ENCODE results near the gene ANKS6. TPM values are rescaled to one million over a fixed set of nuclear protein-coding genes. Genes with fewer than 3 reads are reported as not detected.
A peak's percentile ranks its signal among the peaks of the same experiment; 100 is the strongest.

The ANKS6 gene
- total and polyA plus RNA-seq, 9 donors: 10.2 to 17.1 (median 14.2) TPM

GRCh38 chr9:98807070-98807813 lies 10.9 kb upstream of the ANKS6 start, which contains the start of gene GALNT12:
Gene GALNT12 (plus strand): TSS chr9:98807670. CDS start chr9:98807699, 29 bp downstream.
- peak; percentile 42 for DNase-seq
- Histone ChIP-seq H3K4me3 (ENCODE audit: low read length) (peak within 1 kb of the TSS; percentile 54), H3K27ac (ENCODE audit: low read length) (no peak within 1 kb of the TSS), H3K36me3 (ENCODE audit: control insufficient read depth, insufficient read depth, low read length) (no peaks in the 10 kb centered on the region), H3K27me3 (ENCODE audit: control insufficient read depth, insufficient read depth, low read length) (peaks cover 28% of the 10 kb centered on the region), H3K9me3 (replicated peaks; ENCODE audit: control insufficient read depth, low read depth, low read length) (no peaks in the 10 kb centered on the region), H3K4me1 (ENCODE audit: control insufficient read depth, insufficient read depth, low read length) (peaks cover 9% of the 10 kb centered on the region)
- 4% methylated on average over 46 of the region's 51 CpGs for WGBS (ENCODE audit: insufficient coverage)

DNA sequence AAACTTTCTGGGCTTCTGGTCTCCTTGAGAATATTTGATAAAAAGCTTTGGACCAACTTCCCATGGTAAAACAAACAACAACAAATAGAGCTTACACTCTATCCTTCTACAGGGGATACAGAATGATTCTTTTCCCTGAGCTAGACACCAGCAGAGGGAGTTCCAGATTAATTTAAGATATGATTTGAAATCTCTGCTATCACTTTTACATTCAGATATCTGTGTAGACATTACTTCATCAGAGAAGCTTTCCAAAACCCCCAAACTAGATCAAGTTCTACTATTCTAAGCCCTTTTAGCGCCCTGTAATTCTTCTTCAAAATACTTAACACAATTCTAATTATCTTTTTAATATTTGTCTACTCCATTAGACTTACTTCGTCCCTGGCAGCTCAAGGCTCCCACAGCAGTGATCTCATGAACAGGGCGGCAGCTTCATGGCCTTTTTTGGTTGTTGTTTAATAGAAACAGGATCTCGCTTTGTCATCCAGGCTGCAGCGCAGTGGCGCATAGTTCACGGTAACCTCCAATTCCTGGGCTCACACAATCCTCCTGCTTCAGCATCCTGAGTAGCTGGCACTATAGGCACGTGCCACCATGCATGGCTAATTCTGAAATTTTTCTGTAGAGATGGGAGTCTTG lies 10.2 kb upstream of the ANKS6 start:
- DNase-seq: no peak
- Histone ChIP-seq H3K9me3 (replicated peaks; ENCODE audit: control insufficient read depth, low read depth, low read length) (no peaks in the 10 kb centered on the region), H3K27ac (ENCODE audit: low read length) (no peak overlapping the region), H3K36me3 (ENCODE audit: control insufficient read depth, insufficient read depth, low read length) (no peaks in the 10 kb centered on the region), H3K4me3 (ENCODE audit: low read length) (no peak overlapping the region), H3K27me3 (ENCODE audit: control insufficient read depth, insufficient read depth, low read length) (peaks cover 31% of the 10 kb centered on the region), H3K4me1 (ENCODE audit: control insufficient read depth, insufficient read depth, low read length) (peaks cover 9% of the 10 kb centered on the region)
- WGBS (ENCODE audit: insufficient coverage): 80% methylated on average over 1 of the region's 8 CpGs

DNA sequence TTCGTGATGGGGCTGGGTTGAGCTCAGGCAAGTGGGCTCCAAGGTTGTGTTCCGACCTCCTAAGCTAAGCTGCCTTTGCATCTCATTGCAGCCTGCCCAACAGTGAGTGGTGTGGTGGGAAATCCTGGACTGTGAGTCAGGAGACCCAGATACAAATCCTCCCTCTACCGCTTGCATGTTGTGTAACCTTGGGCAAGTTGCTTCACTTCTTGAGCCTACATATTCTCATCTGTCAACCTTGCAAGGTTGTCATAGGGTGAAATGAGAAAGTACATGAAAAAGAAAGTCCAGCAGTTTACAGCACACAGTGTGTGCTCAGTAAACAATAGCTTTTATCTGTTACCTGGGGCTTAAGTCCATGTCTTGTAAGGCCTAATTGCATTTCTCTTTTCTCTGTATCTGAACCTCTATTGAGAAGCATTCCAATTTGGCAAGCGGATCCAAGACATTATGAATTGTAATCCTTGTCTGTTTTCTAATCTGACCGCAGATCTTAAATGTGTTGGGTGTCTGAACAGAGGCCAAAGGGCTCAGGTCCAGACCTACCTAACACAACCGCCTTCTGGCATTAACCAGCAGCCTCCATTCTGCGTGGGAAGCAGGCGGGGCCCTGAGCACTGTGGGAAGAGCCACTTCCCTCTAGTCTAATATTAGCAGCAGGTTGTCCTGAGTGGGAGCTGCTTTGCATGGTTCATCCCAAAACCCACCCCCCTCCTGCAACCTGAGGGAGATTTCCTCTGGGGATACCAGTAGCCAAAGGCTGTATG lies 9.3 kb upstream of the ANKS6 start:
- WGBS (ENCODE audit: insufficient coverage): 40% methylated on average over 1 of the region's 8 CpGs
- H3K4me3 ChIP-seq (ENCODE audit: low read length): no peak overlapping the region
- DNase-seq: no peak
- peaks cover 31% of the 10 kb centered on the region for H3K27me3 ChIP-seq (ENCODE audit: control insufficient read depth, insufficient read depth, low read length)
- no peak overlapping the region for H3K27ac ChIP-seq (ENCODE audit: low read length)
- peaks cover 9% of the 10 kb centered on the region for H3K4me1 ChIP-seq (ENCODE audit: control insufficient read depth, insufficient read depth, low read length)
- no peaks in the 10 kb centered on the region for H3K36me3 ChIP-seq (ENCODE audit: control insufficient read depth, insufficient read depth, low read length)
- H3K9me3 ChIP-seq (replicated peaks; ENCODE audit: control insufficient read depth, low read depth, low read length): no peaks in the 10 kb centered on the region

DNA sequence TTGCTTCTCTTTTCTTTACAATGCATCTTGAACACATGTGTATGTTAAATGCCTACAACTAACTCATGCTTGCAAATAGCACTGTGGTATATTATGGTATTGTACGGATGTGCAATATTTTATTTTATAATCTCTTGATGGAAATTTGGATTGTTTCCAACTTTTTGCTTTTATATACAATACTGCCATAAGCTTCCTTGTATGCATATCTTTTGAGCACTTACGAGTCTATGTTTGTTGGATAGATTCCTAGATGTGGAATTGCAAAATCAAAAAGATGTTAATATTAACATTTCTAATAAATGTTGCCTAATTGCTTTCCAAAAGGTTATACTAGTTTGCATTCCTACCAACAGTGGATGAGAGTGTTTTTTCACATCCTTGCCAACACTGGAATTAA lies 7.7 kb upstream of the ANKS6 start:
- Histone ChIP-seq H3K27ac (ENCODE audit: low read length) (no peak overlapping the region), H3K9me3 (replicated peaks; ENCODE audit: control insufficient read depth, low read depth, low read length) (no peaks in the 10 kb centered on the region), H3K27me3 (ENCODE audit: control insufficient read depth, insufficient read depth, low read length) (peaks cover 28% of the 10 kb centered on the region), H3K36me3 (ENCODE audit: control insufficient read depth, insufficient read depth, low read length) (no peaks in the 10 kb centered on the region), H3K4me3 (ENCODE audit: low read length) (no peak overlapping the region), H3K4me1 (ENCODE audit: control insufficient read depth, insufficient read depth, low read length) (peaks cover 9% of the 10 kb centered on the region)
- no CpG with 5 or more reads among the region's 2 CpGs for WGBS (ENCODE audit: insufficient coverage)
- DNase-seq: no peak

GRCh38 chr9:98801969-98802371 lies 5.6 kb upstream of the ANKS6 start:
- Histone ChIP-seq H3K4me3 (ENCODE audit: low read length) (no peak overlapping the region), H3K9me3 (replicated peaks; ENCODE audit: control insufficient read depth, low read depth, low read length) (no peaks in the 10 kb centered on the region), H3K4me1 (ENCODE audit: control insufficient read depth, insufficient read depth, low read length) (no peaks in the 10 kb centered on the region), H3K27me3 (ENCODE audit: control insufficient read depth, insufficient read depth, low read length) (peaks cover 16% of the 10 kb centered on the region), H3K36me3 (ENCODE audit: control insufficient read depth, insufficient read depth, low read length) (no peaks in the 10 kb centered on the region), H3K27ac (ENCODE audit: low read length) (no peak overlapping the region)
- 100% methylated on average over 1 of the region's 1 CpG for WGBS (ENCODE audit: insufficient coverage)
- DNase-seq: no peak

DNA sequence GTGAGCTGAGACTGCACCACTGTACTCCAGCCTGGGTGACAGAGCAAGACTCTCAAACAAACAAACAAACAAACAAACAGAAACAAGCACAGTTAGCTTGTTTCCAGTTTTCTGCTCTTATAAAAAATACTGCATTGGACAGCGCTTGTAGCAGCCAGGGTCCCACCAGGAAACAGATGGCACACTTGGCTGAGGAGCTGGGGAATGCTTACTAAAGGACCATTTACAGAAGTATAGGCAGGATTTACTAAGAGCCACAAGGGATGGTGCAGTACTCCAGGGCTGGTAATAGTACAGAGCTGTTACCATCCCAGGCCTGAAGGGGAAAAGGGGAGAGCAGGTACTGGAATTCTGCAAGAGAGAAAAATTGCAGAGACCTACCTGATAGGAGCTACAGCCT lies 5.2 kb upstream of the ANKS6 start:
- no peaks in the 10 kb centered on the region for H3K4me1 ChIP-seq (ENCODE audit: control insufficient read depth, insufficient read depth, low read length)
- H3K27me3 ChIP-seq (ENCODE audit: control insufficient read depth, insufficient read depth, low read length): peaks cover 16% of the 10 kb centered on the region
- H3K36me3 ChIP-seq (ENCODE audit: control insufficient read depth, insufficient read depth, low read length): no peaks in the 10 kb centered on the region
- H3K9me3 ChIP-seq (replicated peaks; ENCODE audit: control insufficient read depth, low read depth, low read length): no peaks in the 10 kb centered on the region
- H3K27ac ChIP-seq (ENCODE audit: low read length): no peak overlapping the region
- no peak for DNase-seq
- 86% methylated on average over 1 of the region's 1 CpG for WGBS (ENCODE audit: insufficient coverage)
- no peak overlapping the region for H3K4me3 ChIP-seq (ENCODE audit: low read length)

GRCh38 chr9:98798254-98798653 lies 1.9 kb upstream of the ANKS6 start:
- Histone ChIP-seq H3K4me1 (ENCODE audit: control insufficient read depth, insufficient read depth, low read length) (peaks cover 10% of the 10 kb centered on the region), H3K4me3 (ENCODE audit: low read length) (no peak overlapping the region), H3K27ac (ENCODE audit: low read length) (no peak overlapping the region), H3K36me3 (ENCODE audit: control insufficient read depth, insufficient read depth, low read length) (no peaks in the 10 kb centered on the region), H3K9me3 (replicated peaks; ENCODE audit: control insufficient read depth, low read depth, low read length) (no peaks in the 10 kb centered on the region), H3K27me3 (ENCODE audit: control insufficient read depth, insufficient read depth, low read length) (peaks cover 11% of the 10 kb centered on the region)
- no peak for DNase-seq
- WGBS (ENCODE audit: insufficient coverage): no CpG with 5 or more reads among the region's 3 CpGs

- Histone ChIP-seq H3K27ac (ENCODE audit: low read length) (no peak overlapping the region), H3K4me3 (ENCODE audit: low read length) (no peak overlapping the region), H3K4me1 (ENCODE audit: control insufficient read depth, insufficient read depth, low read length) (peaks cover 10% of the 10 kb centered on the region), H3K36me3 (ENCODE audit: control insufficient read depth, insufficient read depth, low read length) (no peaks in the 10 kb centered on the region), H3K27me3 (ENCODE audit: control insufficient read depth, insufficient read depth, low read length) (peaks cover 4% of the 10 kb centered on the region), H3K9me3 (replicated peaks; ENCODE audit: control insufficient read depth, low read depth, low read length) (no peaks in the 10 kb centered on the region)
- no peak for DNase-seq
- no CpG with 5 or more reads among the region's 4 CpGs for WGBS (ENCODE audit: insufficient coverage)
Measured at GRCh38 chr9:98797491-98797890, 1.1 kb upstream of the ANKS6 start.

GRCh38 chr9:98795970-98796363 lies 388 bp downstream of the ANKS6 start:
- no peaks in the 10 kb centered on the region for H3K36me3 ChIP-seq (ENCODE audit: control insufficient read depth, insufficient read depth, low read length)
- DNase-seq: peak; percentile 41
- H3K4me1 ChIP-seq (ENCODE audit: control insufficient read depth, insufficient read depth, low read length): peaks cover 20% of the 10 kb centered on the region
- peaks cover 2% of the 10 kb centered on the region for H3K27me3 ChIP-seq (ENCODE audit: control insufficient read depth, insufficient read depth, low read length)
- H3K27ac ChIP-seq (ENCODE audit: low read length): no peak overlapping the region
- no peaks in the 10 kb centered on the region for H3K9me3 ChIP-seq (replicated peaks; ENCODE audit: control insufficient read depth, low read depth, low read length)
- WGBS (ENCODE audit: insufficient coverage): under 1% methylated on average over 48 of the region's 48 CpGs
- peak overlapping the region; percentile 44 for H3K4me3 ChIP-seq (ENCODE audit: low read length)

GRCh38 chr9:98795295-98795955 lies 930 bp downstream of the ANKS6 start:
- H3K4me1 ChIP-seq (ENCODE audit: control insufficient read depth, insufficient read depth, low read length): peaks cover 25% of the 10 kb centered on the region
- peaks cover 2% of the 10 kb centered on the region for H3K27me3 ChIP-seq (ENCODE audit: control insufficient read depth, insufficient read depth, low read length)
- 49% methylated on average over 9 of the region's 12 CpGs for WGBS (ENCODE audit: insufficient coverage)
- no peaks in the 10 kb centered on the region for H3K36me3 ChIP-seq (ENCODE audit: control insufficient read depth, insufficient read depth, low read length)
- H3K27ac ChIP-seq (ENCODE audit: low read length): no peak overlapping the region
- no peaks in the 10 kb centered on the region for H3K9me3 ChIP-seq (replicated peaks; ENCODE audit: control insufficient read depth, low read depth, low read length)
- no peak for DNase-seq
- peak overlapping the region; percentile 44 for H3K4me3 ChIP-seq (ENCODE audit: low read length)

All from muscle of leg (tissue), 11 donors.